Keratinocyte (primary cell): ENCODE data around the gene TRAPPC2L. TPM values are rescaled to one million over a fixed set of nuclear protein-coding genes. Genes with fewer than 3 reads are reported as not detected.

Source experiments
- DNase-seq: peaks from one replicate; pipeline ENCODE4 v3.0.0-alpha.2; 2011; ENCODE audit warnings: low read depth, missing footprints, low spot score
- FAIRE-seq: peaks from 2 replicates; lab custom pipeline; 2011; peaks lifted over from hg19 to GRCh38; lab: Jason Lieb, UNC
- H2AFZ ChIP-seq: 2 replicates; pipeline ENCODE4 v1.6.0; 2012; ENCODE audit warnings: low read length, control low read depth, inconsistent platforms; ENCODE audit not compliant: control insufficient read depth
- H3K27ac ChIP-seq: 2 replicates; pipeline ENCODE4 v1.5.1; 2011; ENCODE audit warnings: low read length; ENCODE audit not compliant: control insufficient read depth, insufficient read depth
- H3K27me3 ChIP-seq: 3 replicates; pipeline ENCODE4 v1.6.0; 2011; ENCODE audit warnings: low read length; ENCODE audit not compliant: control insufficient read depth, insufficient read depth; ENCODE audit errors: extremely low read depth
- H3K36me3 ChIP-seq, 2 experiments: 2 replicates in 1 of 2; 3 replicates in 1 of 2; pipeline ENCODE4 v1.5.1; 2011; ENCODE audit warnings: low read length in 2 of 2, mild to moderate bottlenecking in 1 of 2; ENCODE audit not compliant: control insufficient read depth in 2 of 2, insufficient read depth in 2 of 2; ENCODE audit errors: extremely low read depth in 1 of 2
- H3K4me1 ChIP-seq: 3 replicates; pipeline ENCODE4 v1.5.1; 2011; ENCODE audit warnings: low read length; ENCODE audit not compliant: control insufficient read depth, insufficient read depth; ENCODE audit errors: extremely low read depth
- H3K4me2 ChIP-seq: 3 replicates; pipeline ENCODE4 v1.6.0; 2011; ENCODE audit warnings: low read depth, low read length; ENCODE audit not compliant: control insufficient read depth, insufficient read depth; ENCODE audit errors: extremely low read depth
- H3K4me3 ChIP-seq, 3 experiments: fragments of 200-600 bp in 1 of 3; sonication (generic) in 1 of 3; 2 replicates in 2 of 3; 3 replicates in 1 of 3; pipeline ENCODE4 v1.5.1; 2011 to 2016; ENCODE audit warnings: low read length in 3 of 3, mild to moderate bottlenecking in 3 of 3, control low read depth in 2 of 3, inconsistent platforms in 1 of 3, low read depth in 1 of 3, mixed read lengths in 1 of 3, mixed run types in 1 of 3, moderate library complexity in 1 of 3; ENCODE audit not compliant: control insufficient read depth in 2 of 3, insufficient read depth in 2 of 3; ENCODE audit errors: extremely low read depth in 1 of 3
- H3K79me2 ChIP-seq: 2 replicates; pipeline ENCODE4 v1.6.0; 2012; ENCODE audit warnings: low read length; ENCODE audit not compliant: control insufficient read depth, insufficient read depth
- H3K9ac ChIP-seq: 3 replicates; pipeline ENCODE4 v1.6.0; 2011; ENCODE audit warnings: low read length; ENCODE audit not compliant: control insufficient read depth, insufficient read depth; ENCODE audit errors: extremely low read depth
- H3K9me1 ChIP-seq: 3 replicates; pipeline ENCODE4 v1.6.0; 2011; ENCODE audit warnings: low read length; ENCODE audit not compliant: control insufficient read depth, insufficient read depth; ENCODE audit errors: extremely low read depth
- H3K9me3 ChIP-seq: 2 replicates; pipeline ENCODE4 v1.5.1; 2012; ENCODE audit warnings: low read depth, low read length; ENCODE audit not compliant: control insufficient read depth
- H4K20me1 ChIP-seq: 3 replicates; pipeline ENCODE4 v1.6.0; 2011; ENCODE audit warnings: low read length; ENCODE audit not compliant: control insufficient read depth, insufficient read depth; ENCODE audit errors: extremely low read depth
- CTCF ChIP-seq, 3 experiments: IDR thresholded peaks in 1 of 3; conservative IDR thresholded peaks in 1 of 3; optimal IDR thresholded peaks in 1 of 3; 2 replicates in 2 of 3; 3 replicates in 1 of 3; pipeline versions ENCODE3 to v1.5.1; 2011; ENCODE audit warnings: low read length in 3 of 3, mild to moderate bottlenecking in 3 of 3, moderate library complexity in 2 of 3, control low read depth in 1 of 3, inconsistent platforms in 1 of 3; ENCODE audit not compliant: insufficient read depth in 2 of 3; ENCODE audit errors: extremely low read depth in 1 of 3
- EZH2 ChIP-seq: IDR thresholded peaks from one replicate; pipeline ENCODE4 v1.6.1; 2012; ENCODE audit warnings: inconsistent platforms, mild to moderate bottlenecking, low read length, moderate library complexity
- dilution Hi-C: fragments of 300-500 bp; cut with MboI; formaldehyde crosslinking; loops from one replicate; pipeline ENCODE4 v1.7.0; 2020; ENCODE audit warnings: low sequenced_read_pairs; ENCODE audit not compliant: extremely low pct_ligation_motif_present
- polyA plus RNA-seq, 5 experiments: library from polyadenylated mRNA; depleted of rRNA in 3 of 5; stranded (reverse) in 3 of 5; stranded (forward) in 1 of 5; unstranded in 1 of 5; fragments of >200 nt; gene quantifications; 1 replicate in 1 of 5; 2 replicates in 3 of 5; 3 replicates in 1 of 5; pipeline versions ENCODE4 v1.2.1 to v1.2.3, GENCODE V29; 2011 to 2012; ENCODE audit warnings: missing spikeins in 2 of 5, low read depth in 1 of 5, low replicate concordance in 1 of 5

TRAPPC2L gene
- polyA plus RNA-seq, 1 donor (not counting 4 experiments of a cell fraction or from before 2014, with no cell fraction given): 139 TPM

- H3K36me3 ChIP-seq: no peaks in the 10 kb centered on the region
- peak; percentile 29 for FAIRE-seq
- no peak overlapping the region for H3K4me3 ChIP-seq
- no peak overlapping the region for H2AFZ ChIP-seq
- no peaks in the 10 kb centered on the region for H4K20me1 ChIP-seq
- H3K9me3 ChIP-seq: no peaks in the 10 kb centered on the region
- no peak for TF ChIP-seq EZH2
- no peak for TF ChIP-seq CTCF (optimal IDR thresholded peaks at IDR 0.05 in 1 of 3, IDR thresholded peaks at IDR 0.05 in 1 of 3, conservative IDR thresholded peaks at IDR 0.05 in 1 of 3; ENCODE audit: extremely low read depth in 1 of 3, insufficient read depth in 2 of 3, low read length in 3 of 3)
- no peak overlapping the region for H3K27ac ChIP-seq
- no peak overlapping the region for H3K9ac ChIP-seq
- peaks cover 30% of the 10 kb centered on the region for H3K4me1 ChIP-seq
- dilution Hi-C loops: no loop called here
- no peak overlapping the region for H3K4me2 ChIP-seq
- H3K79me2 ChIP-seq: no peaks in the 10 kb centered on the region
- peaks cover 42% of the 10 kb centered on the region for H3K27me3 ChIP-seq
- DNase-seq: peak; percentile 56
- no peaks in the 10 kb centered on the region for H3K9me1 ChIP-seq
Measured at GRCh38 chr16:88883117-88883895, 26.4 kb downstream of the TRAPPC2L start.

- H3K4me1 ChIP-seq: peaks cover 30% of the 10 kb centered on the region
- no peak overlapping the region for H2AFZ ChIP-seq
- peaks cover 42% of the 10 kb centered on the region for H3K27me3 ChIP-seq
- no peaks in the 10 kb centered on the region for H3K9me3 ChIP-seq
- no peak for DNase-seq
- dilution Hi-C loops: no loop called here
- no peaks in the 10 kb centered on the region for H3K9me1 ChIP-seq
- H3K27ac ChIP-seq: no peak overlapping the region
- no peaks in the 10 kb centered on the region for H3K36me3 ChIP-seq
- TF ChIP-seq CTCF (optimal IDR thresholded peaks at IDR 0.05 in 1 of 3, IDR thresholded peaks at IDR 0.05 in 1 of 3, conservative IDR thresholded peaks at IDR 0.05 in 1 of 3; ENCODE audit: extremely low read depth in 1 of 3, insufficient read depth in 2 of 3, low read length in 3 of 3): no peak
- TF ChIP-seq EZH2: no peak
- H3K4me2 ChIP-seq: no peak overlapping the region
- no peak for FAIRE-seq
- no peaks in the 10 kb centered on the region for H3K79me2 ChIP-seq
- H3K9ac ChIP-seq: no peak overlapping the region
- H4K20me1 ChIP-seq: no peaks in the 10 kb centered on the region
- no peak overlapping the region for H3K4me3 ChIP-seq
Measured at GRCh38 chr16:88883946-88884345, 27.0 kb downstream of the TRAPPC2L start.
